NCI-H1092 treated with DMSO at 0.1 percent for 48 hours (cell line): ENCODE data around the gene SAMD10.
"Not testable (repeated sequence)": the region's sequence is repeated elsewhere in the genome, so short reads cannot be mapped to it uniquely, and the experiment has no call there.

ENCODE experiments used
- DNase-seq: peaks from one replicate; lab custom pipeline; 2025; lab: John Stamatoyannopoulos, UW

Gene SAMD10

DNA sequence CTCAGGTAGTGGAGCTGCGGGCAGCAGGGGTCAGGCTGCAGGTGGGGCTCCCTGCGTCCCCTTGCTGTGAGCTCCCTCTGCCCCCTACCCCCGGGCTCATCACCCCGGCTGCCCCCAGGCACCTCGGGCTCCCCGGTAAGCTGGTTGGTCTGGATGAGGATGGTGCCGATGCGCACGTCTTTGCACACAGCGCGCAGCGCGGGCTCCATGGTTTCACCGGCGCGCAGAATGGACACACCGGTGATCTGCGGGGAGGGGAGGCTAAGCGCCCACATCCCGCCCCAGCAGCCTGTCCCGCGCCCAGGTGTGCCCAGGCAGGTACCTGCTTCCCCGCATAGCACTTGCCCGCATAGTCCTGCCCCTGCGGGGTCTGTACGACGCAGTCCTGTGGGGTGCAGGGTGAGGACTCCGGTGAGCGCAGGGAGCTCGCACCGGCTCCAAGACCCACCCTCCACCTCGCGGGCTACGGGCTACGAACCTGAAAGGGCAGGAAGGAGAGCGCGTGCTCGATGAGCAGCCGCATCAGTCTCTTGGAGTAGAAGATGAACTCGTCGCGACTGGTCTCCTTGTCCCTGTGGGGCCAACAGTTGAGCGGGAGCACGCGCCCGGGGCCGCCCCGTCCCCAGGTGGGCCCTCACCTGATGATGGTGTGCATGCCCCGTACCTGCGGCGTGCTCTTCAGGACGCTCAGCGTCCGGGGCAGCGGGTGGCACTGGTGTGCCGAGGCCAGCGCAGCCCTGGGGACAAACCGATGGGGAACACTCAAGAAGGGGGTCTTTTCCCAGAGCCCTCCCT is 38.8 kb downstream of the SAMD10 start:
- no peak for DNase-seq

GRCh38 chr20:63940071-63940471 is 39.4 kb downstream of the SAMD10 start:
- DNase-seq: no peak

- no peak for DNase-seq
Measured at GRCh38 chr20:63939061-63939935, 40.1 kb downstream of the SAMD10 start.

GRCh38 chr20:63937596-63937995 is 41.8 kb downstream of the SAMD10 start:
- no peak for DNase-seq

GRCh38 chr20:63935447-63935846 is 44.0 kb downstream of the SAMD10 start:
- no peak for DNase-seq

DNA sequence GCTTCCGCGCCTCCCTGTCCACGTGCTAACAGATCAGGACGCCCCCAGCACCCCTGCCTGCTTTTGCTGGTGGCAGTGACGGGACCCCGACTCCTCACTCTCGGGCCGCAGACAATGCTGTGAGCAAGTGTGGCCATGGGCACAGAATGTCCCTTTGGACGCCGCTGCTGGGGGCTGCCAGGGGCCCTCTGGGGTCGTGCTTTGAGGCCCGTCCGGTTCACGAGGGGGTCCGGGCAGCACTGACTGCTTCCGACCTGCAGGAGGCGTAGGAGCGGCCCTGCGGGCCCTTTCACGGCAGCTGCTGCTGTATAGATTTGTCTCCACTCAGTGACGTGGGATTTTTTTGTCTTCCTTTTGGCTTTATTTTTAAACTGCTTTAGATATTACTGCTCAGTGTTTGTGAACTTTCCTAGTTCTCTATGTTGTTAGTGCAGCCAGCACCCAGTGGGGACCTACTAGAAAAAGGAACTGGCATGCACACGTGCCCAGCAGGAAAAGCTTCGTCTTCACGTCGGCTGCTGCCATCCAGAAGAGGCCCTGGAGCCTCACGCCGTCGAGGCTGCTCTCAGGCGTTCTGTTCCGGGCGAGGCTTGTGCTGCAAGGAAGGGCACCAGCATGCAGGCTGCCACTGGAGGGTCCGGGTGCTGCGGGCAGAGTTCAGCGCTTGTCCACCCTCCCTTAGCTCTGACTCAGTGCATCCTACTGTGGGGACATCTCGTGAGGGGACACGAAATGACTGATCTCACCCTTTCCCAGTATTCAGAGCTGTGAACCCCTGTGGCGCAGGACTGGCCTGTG is 45.0 kb downstream of the SAMD10 start:
- DNase-seq: no peak

DNA sequence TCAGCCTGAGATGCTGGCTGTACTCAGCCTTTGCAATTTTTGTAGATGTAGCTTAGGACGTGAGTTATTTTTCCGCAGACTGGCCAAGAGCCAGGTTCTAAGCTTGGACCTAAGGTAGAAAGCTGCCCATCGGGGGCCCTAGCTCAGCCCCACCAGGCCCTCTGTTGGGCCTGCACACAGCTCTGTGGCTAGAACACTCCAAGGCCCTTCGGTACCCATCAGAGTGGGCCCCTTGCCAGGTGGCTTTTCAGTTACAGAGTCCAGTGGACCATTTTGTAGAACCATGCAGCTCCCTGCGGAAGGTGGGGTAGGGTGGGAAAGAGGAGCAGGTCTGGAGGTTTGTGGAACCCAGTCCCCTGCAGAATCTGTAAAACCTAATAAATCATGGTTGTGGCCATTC is 45.8 kb downstream of the SAMD10 start:
- DNase-seq: no peak

- no peak for DNase-seq
Measured at GRCh38 chr20:63932606-63933160, 46.8 kb downstream of the SAMD10 start.

DNA sequence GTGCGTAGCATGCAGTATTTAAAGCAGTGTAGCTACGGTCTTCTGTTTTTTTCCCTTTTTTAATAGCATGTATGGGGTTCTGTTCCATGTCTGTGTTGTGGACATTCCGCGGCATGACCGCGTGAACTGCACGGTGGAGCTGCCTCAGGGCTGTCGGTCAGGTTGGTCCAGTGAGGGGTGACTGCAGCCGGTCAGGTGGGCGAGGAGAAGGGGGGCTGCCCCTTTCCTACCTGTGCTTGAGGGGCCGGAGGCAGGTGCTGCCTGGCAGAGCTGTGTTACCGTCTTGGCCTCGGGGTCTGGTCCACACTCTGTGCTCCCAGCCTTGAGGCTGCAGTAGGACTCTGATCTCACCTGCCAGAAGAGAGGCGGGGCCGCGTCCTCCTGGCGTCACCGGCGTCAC is 47.7 kb downstream of the SAMD10 start:
- no peak for DNase-seq

DNA sequence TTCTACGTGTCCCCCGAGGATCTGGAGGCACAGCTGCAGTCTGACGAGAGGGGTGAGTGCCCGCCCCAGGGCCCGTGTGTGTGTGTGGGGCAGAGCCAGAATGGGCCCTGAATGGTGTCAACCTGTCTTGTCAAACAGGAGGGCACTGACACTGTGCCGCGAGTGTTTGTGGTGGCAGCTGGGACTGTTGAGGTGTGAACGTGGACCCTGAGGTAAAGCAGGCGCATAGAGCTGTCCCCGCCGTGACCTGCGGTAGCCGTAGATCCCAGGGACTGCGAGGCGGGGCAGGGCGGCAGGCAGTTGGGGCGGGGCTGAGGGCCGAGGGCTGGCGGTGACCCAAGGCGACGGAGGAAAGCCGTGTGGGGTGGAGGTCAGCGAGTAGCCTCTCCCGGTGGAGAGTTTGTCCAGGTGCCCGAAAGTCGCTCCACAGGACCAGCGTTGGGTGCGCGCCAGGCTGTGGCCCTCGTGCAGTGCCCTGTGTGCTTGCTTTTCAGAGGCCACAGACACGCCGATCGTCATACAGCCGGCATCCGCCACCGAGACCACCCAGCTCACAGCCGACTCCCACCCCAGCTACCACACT is 48.4 kb downstream of the SAMD10 start:
- no peak for DNase-seq

DNA sequence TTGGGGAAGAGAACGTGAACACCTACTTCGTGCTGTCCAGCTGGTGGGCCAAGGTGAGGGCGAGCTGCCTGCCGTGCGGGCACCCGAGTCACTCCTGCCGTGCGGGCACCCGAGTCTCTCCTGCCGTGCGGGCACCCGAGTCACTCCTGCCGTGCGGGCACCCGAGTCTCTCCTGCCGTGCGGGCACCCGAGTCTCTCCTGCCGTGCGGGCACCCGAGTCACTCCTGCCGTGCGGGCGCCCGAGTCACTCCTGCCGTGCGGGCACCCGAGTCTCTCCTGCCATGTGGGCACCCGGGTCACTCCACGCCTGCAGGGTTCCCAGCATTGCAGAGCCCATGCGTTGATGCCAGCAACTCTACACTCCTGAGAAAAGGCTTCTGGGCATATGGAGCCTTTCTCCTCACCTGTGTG is 50.0 kb downstream of the SAMD10 start:
- DNase-seq: not testable (repeated sequence)

DNA sequence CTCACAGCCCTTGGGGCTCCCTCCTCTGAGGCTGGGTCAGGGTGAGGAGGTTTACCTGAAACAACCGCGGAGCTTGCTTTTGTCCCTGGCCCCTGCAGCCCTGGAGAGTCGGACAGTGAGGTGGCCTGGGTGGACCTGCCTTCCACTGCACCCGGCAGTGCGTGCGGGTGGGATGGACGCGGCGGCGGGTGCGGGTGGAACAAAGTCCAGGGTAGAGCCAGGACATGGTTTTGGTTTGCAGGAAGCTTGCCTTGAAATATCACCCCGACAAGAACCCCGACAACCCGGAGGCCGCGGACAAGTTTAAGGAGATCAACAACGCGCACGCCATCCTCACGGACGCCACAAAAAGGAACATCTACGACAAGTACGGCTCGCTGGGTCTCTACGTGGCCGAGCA is 50.4 kb downstream of the SAMD10 start:
- no peak for DNase-seq

DNA sequence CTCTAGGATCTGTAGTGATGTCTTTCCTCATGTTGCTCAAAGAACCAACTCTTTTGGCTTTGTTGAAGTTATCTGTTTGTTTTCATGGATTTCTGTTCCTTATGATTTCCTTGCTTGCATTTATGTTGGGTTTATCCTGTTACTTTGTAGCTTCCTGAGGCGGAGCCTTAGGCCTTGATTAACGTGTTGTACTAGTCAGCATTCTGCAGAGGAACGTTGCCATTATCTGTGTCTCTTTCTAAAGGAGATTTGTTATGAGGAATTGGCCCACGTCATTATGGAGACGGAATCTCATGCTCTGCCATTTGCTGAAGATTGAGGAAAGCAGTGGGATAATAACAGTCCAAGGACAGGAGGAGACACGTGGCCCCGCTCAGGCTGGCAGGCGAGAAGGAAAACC is 53.1 kb downstream of the SAMD10 start:
- no peak for DNase-seq

DNA sequence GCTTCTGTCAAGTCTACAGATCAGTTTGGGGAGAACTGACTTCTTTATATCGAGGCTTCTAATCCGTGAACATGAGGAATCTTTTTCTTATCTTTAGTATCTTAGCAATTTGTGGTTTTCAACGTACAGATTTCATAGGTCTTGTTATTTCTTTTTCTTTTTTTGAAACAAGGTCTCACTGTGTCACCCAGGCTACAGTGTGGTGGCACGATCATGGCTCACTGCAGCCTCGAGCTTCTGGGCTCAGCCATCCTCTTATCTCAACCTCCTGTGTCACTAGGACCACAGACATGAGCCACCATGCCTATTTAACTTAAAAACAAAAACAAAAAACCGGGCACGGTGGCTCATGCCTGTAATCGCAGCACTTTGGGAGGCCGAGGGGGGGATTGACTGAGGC is 55.2 kb downstream of the SAMD10 start:
- no peak for DNase-seq
